HG03175 (cell line): ENCODE data around the gene SLC9A5.

ENCODE experiments used
- ATAC-seq: cut with Tn5 transposase; IDR thresholded peaks from one replicate; pipeline ENCODE4 v1.9.1; 2021; ENCODE audit warnings: mild to moderate bottlenecking, moderate library complexity; ENCODE audit not compliant: unreplicated experiment

Gene SLC9A5

DNA sequence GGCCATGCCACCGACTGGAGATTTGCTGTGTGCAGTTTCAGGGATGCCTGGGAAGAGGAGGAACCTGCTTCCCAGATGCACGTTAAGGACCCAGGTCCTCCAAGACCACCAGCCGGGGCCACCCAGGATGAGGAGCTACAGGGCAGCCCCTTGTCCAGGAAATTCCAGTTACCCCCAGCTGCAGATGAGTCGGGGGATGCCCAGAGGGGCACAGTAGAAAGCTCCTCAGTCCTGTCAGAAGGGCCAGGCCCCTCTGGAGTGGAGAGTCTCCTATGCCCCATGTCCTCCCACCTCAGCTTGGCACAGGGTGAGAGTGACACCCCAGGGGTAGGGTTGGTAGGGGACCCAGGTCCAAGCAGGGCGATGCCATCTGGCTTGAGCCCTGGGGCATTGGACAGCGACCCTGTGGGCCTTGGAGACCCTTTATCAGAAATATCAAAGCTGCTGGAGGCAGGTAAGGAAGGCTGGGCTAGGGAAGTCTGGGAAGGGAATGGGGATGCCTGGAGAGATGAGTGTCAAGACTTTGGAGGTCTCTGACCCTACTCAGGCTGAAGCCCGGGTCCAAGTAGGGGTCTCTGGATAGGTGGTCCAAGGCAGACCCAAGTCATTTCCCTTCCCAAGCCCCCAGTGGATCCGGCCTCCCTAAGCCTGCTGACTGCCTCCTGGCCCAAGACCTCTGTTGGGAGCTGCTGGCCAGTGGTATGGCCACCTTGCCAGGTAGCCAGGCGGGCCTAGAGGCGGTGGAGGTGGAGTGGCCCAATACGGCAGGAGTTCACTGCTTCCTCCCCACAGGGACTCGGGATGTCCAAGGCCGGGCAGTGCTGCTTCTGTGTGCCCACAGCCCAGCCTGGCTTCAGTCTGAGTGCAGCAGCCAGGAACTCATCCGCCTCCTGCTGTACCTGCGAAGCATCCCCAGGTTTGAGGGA is 31.6 kb downstream of the SLC9A5 start:
- no peak for ATAC-seq

DNA sequence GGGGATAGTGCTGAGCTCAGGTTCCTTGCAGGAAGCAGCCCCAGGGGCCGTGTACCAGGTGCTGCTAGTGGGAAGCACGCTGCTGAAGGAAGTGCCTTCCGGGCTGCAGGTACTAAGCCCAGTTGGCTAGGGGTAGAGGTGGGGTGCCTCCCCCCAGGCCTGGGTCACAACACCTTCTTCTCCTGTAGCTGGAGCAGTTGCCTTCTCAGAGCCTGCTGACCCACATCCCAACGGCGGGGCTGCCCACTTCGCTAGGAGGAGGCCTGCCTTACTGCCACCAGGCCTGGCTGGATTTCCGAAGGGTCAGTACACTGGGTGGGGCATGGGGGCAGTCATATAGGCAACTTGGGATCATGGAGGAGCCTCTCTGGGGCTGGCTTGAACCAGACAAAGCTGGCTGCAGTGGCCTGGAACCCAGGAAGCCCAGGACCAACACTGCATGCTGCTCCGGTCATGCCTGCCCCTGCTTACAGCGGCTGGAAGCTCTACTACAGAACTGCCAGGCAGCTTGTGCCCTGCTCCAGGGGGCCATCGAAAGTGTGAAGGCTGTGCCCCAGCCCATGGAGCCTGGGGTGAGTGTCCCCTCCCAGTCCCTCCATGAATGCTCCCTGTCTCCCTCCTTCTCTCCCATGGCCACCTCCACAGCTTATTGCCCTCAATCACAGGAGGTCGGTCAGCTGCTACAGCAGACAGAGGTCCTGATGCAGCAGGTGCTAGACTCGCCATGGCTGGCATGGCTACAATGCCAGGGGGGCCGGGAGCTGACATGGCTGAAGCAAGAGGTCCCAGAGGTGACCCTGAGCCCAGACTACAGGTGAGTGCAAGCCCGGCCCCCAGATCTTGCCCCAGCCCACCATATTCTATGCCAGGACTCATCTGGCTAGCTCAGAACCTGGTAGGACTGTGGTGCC is 33.0 kb downstream of the SLC9A5 start:
- no peak for ATAC-seq

DNA sequence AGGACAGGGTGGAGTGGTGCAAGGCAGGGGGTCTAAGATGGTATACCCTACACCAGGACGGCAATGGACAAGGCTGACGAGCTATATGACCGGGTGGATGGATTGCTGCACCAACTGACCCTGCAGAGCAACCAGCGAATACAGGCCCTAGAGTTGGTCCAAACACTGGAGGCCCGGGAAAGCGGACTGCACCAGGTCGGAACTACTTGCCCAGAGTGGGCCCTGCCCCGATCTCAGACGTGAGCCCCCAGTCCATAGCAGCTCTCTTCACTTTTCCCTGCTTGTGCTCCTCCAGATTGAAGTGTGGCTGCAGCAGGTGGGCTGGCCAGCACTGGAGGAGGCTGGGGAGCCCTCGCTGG is 33.6 kb downstream of the SLC9A5 start:
- ATAC-seq: no peak

DNA sequence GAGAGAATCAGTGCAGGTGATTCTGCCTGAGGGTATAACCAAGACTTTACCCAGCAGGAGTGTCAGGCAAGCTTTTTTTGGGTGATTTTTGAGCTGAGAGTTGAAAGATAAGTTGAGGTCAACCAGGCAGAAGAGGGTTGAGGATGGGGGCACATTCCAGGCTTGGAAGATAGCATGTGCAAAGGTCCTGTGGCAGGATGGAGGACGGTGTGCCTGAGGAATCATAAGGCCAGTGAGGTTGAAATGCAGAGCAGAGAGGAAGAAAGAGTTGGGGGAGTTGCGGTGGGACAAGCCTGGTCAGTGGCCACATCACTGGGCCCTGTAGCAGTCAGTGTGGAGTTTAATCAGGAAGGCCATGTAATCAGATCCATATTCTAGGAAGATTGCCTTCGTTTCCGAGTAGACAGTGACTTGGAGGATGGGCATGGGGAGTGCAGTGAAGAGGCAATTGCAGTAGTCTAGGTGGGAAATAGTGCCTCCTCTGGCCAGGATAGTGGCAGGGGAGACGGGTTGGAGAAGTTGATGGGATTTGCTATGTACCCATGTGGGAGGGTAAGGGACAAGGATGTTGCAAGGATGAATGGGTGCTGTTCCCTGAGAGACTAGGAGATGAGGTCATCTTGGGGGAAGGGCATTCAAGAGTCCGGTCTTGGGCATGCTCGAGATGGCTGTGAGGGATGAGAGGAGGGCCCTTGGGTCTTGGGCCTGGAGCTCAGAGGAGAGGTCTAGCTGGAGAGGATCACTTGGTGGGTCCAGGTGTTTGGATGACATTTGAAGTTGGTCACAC is 34.5 kb downstream of the SLC9A5 start:
- no peak for ATAC-seq

DNA sequence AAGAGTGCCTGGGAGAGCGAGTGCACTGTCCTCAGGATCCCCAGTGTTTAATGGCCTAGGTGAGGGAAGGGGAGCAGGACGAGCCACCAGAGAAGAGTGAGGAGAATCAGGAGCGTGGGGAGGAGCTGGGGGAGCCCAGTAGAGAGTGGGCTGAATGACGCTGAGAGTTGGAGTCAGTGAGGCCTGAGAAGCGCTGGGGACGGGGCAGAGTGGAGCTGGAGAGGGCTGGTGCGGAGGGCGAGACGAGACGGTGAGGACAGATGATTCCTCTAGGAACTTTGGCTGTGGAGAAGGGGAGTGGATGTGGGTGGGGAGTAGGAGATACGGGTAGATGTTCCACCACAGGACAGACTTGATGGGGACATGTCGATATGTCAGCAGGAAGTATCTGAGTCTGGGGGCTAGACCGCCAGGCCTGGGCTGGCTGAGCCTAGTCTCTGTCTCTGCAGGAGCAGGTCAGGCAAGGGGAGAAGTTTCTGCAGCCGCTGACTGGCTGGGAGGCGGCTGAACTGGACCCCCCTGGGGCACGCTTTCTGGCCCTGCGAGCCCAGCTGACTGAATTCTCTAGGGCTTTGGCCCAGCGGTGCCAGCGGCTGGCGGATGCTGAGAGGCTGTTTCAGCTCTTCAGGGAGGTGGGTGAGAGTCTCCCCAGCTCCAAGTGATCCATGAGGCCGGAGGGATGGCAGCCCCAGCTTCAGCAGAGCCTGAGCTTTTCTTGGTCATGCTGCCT is 35.2 kb downstream of the SLC9A5 start:
- ATAC-seq: no peak

DNA sequence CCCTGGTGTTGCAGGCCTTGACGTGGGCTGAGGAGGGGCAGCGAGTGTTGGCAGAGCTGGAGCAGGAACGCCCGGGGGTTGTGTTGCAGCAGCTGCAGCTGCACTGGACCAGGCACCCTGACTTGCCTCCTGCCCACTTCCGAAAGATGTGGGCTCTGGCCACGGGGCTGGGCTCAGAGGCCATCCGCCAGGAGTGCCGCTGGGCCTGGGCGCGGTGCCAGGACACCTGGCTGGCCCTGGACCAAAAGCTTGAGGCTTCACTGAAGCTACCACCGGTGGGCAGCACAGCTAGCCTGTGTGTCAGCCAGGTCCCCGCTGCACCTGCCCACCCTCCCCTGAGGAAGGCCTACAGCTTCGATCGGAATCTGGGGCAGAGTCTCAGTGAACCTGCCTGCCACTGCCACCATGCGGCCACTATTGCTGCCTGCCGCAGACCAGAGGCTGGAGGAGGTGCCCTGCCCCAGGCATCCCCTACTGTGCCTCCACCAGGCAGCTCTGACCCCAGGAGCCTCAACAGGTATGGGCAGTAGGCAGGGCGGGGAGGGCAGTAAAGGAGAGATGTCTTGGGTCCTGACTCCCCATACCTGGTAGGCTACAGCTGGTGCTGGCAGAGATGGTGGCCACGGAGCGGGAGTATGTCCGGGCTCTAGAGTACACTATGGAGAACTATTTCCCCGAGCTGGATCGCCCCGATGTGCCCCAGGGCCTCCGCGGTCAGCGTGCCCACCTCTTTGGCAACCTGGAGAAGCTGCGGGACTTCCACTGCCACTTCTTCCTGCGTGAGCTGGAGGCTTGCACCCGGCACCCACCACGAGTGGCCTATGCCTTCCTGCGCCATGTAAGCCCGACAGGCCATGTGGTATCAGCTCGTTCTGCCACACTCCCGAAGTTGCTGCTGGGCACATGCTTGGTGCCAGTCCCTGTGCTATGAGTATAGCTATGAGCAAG is 36.2 kb downstream of the SLC9A5 start:
- ATAC-seq: no peak

DNA sequence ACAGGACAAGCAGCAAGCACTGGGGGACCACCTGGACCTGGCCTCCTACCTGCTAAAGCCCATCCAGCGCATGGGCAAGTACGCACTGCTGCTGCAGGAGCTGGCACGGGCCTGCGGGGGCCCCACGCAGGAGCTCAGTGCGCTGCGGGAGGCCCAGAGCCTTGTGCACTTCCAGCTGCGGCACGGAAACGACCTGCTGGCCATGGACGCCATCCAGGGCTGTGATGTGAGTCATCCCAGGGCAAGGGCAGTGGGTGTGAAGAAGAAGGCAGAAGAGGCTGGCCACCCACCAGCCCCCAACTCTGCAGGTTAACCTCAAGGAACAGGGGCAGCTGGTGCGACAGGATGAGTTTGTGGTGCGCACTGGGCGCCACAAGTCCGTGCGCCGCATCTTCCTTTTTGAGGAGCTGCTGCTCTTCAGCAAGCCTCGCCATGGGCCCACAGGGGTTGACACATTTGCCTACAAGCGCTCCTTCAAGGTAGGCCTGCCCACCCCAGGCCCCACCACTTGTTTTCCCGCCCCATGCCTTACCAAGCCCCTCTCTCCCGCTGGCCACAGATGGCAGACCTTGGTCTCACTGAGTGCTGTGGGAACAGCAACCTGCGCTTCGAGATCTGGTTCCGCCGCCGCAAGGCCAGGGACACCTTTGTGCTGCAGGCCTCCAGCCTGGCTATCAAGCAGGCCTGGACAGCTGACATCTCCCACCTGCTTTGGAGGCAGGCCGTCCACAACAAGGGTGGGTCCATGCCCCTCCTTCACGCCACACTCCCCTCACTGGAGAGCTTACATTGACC is 37.9 kb downstream of the SLC9A5 start:
- ATAC-seq: no peak

DNA sequence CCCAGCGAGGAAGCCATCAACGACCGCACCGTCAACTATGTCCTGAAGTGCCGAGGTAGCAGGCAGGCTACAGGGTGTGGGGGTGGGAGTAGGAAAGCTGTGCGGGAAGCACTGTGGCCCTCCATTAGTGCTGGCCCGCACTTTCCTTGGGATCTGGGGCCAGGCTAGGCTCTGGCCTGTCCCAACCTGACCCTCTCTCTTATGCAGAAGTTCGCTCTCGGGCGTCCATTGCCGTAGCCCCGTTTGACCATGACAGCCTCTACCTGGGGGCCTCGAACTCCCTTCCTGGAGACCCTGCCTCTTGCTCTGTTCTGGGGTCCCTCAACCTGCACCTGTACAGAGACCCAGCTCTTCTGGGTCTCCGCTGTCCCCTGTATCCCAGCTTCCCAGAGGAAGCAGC is 39.2 kb downstream of the SLC9A5 start:
- no peak for ATAC-seq

DNA sequence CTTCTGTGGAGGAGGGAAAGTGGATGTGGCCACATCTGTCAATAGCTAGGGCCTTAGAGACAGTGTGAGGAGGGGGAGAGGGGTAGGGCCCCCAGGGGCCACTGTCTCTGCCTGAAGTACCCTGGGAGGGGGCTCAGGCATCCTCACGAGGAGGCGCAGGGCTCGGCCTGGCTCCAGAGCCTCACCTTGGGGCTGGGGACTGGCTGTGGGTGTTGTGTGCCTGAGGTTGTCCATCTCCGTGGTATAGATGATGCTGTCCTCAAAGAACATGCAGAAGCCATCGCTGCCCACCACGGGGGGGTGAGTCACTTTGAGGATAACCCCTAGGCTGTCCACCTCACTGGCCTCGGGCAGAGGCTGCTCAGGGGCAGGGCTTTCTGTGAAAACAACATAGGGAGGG is 42.7 kb downstream of the SLC9A5 start:
- no peak for ATAC-seq

DNA sequence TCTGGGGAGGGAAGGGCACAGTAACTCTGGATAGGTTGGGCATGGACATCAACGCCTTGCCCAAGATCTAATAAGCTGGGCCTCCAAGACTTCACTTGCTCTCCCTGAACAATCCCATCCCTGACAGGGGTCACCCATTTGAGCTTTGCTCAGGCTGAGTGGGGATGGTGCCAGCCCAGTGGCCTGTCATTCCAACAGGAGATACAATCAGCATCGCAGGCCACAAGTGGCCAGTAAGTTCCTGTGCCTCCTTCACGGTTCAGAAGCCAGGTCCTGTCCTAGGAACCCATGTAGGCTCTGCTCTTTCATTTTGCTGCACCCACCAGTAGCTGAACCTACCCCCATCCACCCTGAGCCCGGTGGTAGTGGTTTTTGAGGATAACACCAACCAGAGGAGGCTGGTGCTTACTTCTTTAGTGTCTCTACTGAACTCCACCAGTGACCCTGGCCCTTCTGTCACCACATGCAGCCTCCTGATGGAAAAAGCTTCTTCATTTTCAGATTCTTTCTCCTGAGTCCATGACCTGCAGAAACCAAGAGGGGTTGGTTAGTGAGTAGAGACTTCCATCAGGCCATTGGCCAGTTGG is 45.5 kb downstream of the SLC9A5 start:
- ATAC-seq: no peak

DNA sequence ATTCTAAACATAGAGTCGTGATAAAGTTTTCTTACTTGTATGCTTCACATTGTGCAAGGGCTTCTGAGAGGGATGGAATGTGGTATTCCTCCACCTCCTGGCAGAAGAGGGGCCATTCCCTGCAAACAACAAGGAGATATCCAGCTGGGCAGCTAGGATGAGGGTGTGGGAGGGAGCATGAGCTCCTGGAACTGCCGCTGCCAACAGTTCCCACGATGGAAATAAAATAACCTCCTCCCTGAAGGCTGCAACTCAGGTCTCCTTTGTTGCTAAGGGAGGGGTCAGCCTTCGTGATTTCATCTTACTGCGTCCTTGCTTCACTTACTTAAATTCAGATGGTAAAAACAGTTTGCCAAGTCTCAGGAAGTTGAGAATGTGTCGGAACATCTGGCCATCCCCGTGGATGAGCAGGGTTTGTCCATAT is 46.2 kb downstream of the SLC9A5 start:
- no peak for ATAC-seq

DNA sequence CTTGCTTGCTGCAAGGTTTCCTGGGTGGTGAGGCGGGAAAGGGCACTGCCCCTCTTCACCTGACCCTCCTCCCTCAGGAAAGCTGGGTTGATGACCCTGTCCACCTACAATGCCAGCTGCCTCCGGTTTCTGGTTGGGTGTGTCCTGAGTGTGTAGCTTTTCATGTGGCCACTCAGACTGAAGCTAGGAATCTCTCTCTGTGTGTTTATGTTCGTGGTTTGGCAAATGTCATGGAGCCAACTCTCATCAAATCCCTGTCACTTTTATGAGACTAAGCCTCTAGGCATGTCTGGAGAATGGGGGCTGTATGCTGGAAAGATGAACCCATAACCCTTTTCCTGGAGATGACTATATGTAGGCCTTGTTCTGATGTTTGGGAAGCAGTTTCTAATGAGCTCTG is 47.6 kb downstream of the SLC9A5 start:
- no peak for ATAC-seq

DNA sequence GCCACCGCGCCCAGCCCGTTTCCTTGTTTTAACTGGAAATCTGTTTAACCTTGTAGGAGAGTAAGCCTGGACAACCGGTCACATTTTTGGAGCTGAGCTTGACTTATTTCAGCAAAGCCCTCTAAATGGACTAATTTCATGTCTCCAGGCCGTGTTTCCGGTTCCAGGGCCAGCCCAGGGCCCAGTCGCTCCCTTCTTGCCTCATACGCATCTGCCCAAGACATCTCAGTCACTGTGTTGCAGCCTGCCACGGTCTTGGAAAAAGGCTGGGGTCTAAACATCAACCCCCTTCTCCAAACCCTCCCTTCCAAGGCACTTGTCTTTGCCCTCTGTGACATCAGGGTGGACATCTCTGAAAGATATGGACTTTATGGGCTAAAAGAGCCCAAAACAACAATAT is 49.5 kb downstream of the SLC9A5 start:
- no peak for ATAC-seq

DNA sequence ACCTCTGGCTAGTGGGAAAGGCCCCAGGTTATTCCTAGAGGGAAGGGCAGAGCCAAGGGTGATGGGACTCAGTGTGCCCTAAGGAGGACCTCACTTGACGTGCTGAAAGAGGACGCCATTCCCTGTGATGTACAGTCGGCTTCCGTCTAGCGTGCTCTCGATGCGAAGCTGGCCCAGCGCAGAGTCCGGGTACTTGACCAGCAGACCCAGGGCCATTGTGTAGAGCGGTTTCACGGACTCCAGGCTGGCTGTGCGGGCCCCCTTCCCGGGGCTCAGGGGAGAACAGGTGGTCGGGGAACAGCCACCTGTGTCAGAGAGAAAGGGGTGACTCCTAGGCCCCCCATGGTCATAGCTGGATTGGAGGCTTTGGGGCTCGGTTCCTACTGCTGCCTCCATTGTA is 50.5 kb downstream of the SLC9A5 start:
- no peak for ATAC-seq

DNA sequence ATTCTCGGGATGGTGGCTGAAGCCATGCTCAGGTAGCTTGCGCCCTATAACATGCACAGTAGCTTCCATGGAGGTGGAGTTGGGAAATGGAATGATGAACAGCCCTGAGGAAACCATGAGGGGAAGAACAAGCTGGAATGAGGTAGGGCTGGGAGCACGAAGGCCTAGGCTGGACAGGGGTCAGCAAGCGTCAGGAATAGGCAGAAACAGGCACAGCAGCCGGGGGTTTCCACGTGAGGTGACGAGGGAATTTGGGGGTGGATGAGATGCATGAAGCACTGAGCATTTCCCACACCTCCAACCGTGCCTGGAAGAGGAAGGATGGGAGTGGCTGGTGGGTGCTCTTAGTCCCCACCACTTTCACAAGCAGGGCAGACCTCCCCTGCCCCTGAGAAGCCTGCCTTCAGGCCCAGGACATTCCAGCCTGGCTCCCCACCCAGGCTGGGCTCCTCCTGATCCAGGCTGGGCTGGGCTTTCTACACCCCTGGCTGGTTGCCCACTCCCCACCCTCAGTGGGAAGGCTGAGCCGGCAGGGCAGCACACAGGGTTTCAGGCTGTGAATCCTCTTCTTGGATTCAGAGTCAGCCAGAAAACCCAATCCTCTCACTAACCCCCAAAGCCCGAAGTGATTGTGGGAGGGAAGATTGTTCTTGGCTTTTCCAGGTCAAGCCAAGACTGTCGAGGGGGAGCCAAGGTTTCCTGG is 52.5 kb downstream of the SLC9A5 start:
- ATAC-seq: no peak

DNA sequence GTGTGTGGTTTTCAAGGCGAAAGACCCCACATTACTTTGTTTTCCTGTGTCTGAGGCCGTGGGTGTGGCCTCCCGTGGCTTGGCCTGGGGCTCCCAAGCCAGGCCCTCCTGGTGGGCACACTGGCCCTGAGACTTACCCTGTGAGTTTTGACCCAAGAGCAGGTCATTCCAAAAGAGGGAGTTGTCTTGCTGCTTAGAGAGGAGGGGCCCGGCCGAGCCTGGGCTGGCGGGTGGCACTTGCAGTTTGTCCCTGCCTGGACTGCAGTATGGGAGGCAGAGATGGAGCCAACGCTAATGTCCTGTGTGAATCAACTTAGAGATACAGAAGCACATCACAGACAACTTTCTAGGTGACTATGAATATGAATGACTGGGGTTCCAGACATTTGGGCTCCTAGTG is 53.3 kb downstream of the SLC9A5 start:
- no peak for ATAC-seq

DNA sequence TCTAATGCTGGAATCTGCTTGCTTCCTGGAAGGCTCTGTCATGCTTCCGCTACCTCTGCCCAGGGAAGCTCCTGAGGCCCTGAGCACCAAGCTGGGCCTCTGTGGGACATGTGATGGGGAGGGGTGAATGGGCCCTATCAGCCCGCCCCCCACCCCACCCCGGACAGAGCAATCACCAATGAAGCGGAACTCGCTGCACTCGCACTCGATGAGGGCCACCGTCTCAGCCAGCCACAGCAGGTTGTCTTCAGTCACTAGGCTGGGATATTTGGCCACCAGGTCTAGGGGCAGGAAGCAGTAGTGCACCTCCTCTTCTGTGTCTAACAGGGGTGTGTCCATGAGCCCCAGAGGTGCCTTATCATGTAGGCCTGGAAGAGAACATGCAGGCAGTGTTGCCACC is 54.2 kb downstream of the SLC9A5 start:
- no peak for ATAC-seq

DNA sequence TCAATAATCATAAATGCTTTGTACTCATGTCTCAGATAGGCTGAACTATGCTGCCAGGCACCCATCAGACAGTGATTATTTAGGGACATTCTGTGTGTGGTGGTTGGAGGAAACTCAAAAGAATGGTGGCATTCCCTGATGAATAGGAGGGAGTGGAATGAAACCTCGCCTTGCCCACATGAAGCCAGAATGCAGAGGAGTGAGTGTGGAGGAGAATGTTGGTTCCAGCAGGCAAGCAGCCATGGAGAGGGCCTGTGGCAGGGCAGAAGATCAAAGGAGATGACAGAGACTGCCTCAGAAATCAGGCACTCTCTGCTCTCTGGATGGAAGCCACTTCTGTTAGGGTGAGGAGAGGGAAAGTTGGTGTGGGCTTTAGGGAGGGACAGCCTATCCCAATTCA is 55.2 kb downstream of the SLC9A5 start:
- ATAC-seq: no peak
